ENCODE measurements around the gene GLUD1. TPM values are rescaled to one million over a fixed set of nuclear protein-coding genes. Genes with fewer than 3 reads are reported as not detected.
A peak's percentile ranks its signal among the peaks of the same experiment; 100 is the strongest.
"Not testable (repeated sequence)": the region's sequence is repeated elsewhere in the genome, so short reads cannot be mapped to it uniquely, and the experiment has no call there.

Gene GLUD1
- total RNA-seq, 1 experiment from 2014 or later = 149 TPM

GRCh38 chr10:87045434-87045938, 49.2 kb downstream of the GLUD1 start:
- DNase-seq (ENCODE audit: low read depth) = no peak

DNA sequence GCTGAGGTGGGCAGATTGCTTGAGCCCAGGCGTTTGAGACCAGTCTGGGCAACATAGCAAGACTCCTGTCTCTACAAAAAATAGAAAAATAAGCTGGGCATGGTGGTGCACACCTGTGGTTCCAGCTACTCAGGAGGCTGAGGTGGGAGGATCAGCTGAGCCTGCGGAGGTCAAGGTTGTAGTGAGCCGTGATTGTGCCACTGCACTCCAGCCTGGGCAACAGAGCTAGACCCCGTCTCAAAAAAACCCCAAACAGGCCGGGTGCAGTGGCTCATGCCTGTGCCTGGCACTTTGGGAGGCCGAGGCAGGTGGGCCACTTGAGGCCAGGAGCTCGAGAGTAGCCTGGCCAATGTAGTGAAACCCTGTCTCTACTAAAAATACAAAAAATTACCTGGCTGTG, 51.1 kb downstream of the GLUD1 start:
- DNase-seq (ENCODE audit: low read depth) = not testable (repeated sequence)

GRCh38 chr10:87038786-87039185, 55.9 kb downstream of the GLUD1 start:
- no peak for DNase-seq (ENCODE audit: low read depth)

- DNase-seq (ENCODE audit: low read depth) = no peak
Observed at GRCh38 chr10:87038286-87038717, 56.3 kb downstream of the GLUD1 start.

DNA sequence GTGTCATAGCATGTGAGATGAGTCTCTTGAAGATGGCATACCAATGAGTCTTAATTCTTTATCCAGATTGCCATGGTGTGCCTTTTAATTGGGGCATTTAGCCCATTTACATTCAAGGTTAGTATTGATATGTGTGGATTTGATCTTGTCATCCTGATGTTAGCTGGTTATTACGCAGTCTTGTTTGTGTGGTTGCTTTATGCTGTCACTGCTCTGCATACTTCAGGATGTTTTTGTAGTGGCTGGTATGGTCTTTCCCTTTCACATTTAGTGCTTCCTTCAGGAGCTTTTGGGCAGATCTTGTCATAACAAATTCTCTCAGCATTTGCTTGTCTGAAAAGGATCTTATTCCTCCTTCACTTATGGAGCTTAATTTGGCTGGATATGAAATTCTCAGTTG, 58.0 kb downstream of the GLUD1 start:
- no peak for DNase-seq (ENCODE audit: low read depth)

DNA sequence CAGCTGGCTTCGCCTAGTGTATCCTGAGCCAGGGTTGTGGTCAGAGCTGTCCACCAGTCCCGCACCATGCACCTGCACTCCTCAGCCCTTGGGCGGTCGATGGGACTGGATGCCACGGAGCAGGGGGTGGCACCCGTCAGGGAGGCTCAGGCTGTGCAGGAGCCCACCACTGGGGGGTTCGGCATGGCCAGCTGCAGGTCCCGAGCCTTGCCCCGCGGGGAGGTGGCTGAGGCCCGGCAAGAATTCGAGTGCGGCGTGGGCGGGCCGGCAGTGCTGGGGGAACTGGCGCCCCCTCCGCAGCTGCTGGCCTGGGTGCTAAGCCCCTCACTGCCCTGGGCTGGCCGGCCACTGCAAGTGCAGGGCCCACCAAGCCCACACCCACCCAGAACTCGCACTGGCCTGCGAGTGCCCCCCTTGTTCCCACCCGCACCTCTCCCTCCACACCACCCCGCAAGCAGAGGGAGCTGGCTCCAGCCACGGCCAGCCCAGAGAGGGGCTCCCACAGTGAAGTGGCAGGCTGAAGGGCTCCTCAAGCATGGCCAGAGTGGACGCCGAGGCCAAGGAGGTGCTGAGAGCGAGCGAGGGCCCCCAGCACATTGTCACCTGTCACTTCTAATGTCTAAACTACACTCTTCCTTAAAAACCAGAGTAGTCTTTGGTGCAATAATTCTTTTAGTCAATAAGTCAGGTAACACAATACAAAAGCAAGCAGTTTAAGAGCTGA, 63.6 kb downstream of the GLUD1 start:
- DNase-seq (ENCODE audit: low read depth) = no peak

DNA sequence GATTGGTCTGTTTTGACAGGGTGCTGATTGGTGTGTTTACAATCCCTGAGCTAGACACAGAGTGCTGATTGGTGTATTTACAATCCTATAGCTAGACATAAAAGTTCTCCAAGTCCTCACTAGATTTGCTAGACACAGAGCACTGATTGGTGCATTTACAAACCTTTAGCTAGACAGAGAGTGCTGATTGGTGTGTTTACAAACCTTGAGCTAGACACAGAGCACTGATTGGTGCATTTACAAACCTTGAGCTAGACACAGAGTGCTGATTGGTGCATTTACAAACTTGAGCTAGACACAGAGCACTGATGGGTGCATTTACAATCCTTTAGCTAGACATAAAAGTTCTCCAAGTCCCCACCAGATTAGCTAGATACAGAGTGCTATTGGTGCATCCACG, 64.2 kb downstream of the GLUD1 start:
- not testable (repeated sequence) for DNase-seq (ENCODE audit: low read depth)

DNA sequence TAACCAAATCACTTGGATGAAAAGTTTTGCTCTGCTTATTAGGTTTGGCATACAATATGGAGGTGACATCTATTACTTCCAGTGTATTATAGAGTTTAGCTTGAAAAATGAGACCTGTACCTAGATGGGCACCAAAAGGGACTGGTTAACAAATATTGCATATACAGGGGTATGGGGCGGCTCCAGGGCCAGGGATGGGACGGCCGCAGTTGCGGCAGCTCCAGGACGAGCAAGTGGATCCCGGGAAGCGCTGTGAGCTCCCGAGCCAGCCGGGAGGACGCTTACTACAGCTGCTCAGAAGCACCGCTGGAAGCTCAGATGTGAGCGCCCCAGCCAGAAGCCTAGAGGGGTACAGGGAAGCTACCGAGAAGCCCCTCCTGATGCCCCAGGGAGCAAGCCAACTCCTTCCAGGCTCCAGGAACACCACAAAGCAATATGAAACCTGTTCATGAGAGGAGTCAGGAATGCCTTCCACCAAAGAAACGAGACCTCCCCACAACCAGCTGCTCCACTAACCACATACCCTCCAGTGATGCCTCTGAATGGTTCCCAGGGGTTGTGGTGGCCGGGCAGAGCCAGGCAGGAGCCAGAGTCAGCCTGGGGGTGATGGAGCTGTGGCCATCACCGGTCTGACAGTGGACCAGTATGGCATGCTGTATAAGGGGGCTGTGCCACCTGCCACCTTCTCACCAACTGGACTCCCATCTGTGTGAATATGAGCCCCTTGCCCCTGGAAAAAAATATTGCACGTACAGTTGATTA, 67.7 kb downstream of the GLUD1 start:
- DNase-seq (ENCODE audit: low read depth) = peak; percentile 58

DNA sequence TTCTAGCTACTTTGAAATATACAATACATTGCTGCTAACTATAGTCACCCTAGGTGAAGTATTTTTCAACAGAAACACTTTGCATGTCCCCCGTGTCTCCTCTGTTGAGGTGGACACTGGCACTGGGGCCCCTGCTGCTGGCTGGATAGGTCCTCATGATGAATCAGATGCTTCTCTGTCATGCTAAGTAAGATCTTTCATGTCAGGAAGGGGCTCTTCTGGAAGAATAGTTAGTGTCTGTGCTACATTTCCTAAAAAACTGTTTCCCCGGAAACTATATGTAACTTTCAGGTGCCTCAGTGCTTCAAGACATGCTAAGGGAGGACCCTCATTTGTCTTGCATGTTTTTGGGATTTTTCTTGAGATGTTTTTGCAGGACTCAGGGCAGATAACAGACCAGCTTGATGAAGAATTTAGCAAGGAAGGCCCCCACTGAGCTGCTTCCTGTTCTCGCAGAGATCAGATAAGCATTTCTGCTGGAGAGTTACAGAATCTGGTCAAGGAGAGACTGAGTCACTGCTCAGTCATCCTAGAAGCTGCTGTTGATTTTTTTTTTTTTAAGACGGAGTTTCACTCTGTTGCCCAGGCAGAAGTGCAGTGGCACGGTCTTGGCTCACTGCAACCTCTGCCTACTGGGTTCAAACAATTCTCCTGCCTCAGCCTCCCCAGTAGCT, 69.2 kb downstream of the GLUD1 start:
- peak; percentile 87 for DNase-seq (ENCODE audit: low read depth)

GRCh38 chr10:87020056-87020455, 74.6 kb downstream of the GLUD1 start, which contains the start of gene FAM25A:
Gene FAM25A (plus strand): TSS chr10:87020294. CDS start chr10:87020325, 31 bp downstream.
- DNase-seq (ENCODE audit: low read depth) = peak; percentile 29

GRCh38 chr10:87019504-87019903, 75.1 kb downstream of the GLUD1 start:
- not testable (repeated sequence) for DNase-seq (ENCODE audit: low read depth)

- DNase-seq (ENCODE audit: low read depth) = not testable (repeated sequence)
Observed at GRCh38 chr10:87019066-87019465, 75.6 kb downstream of the GLUD1 start.

DNA sequence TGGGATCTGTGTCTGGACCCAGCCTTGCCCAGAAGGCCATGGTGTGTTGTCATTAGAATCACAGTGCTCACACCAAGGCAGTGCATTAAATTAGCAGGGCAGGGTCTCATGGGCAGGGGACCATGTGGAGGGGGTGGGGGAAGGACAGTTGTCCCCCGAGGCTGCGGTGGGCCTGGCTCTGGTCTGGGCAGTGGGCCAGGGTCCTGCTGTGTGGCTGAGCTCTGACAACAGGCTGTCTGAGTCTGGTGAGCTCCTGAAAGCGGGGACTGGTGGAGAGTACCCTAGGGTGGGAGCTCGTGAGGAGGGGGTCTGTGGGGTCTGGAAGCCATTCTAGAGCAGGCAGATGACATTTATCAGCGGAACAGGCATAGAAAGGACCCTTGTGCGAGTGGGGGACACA, 76.5 kb downstream of the GLUD1 start:
- not testable (repeated sequence) for DNase-seq (ENCODE audit: low read depth)

GRCh38 chr10:87014986-87015716, 79.5 kb downstream of the GLUD1 start:
- DNase-seq (ENCODE audit: low read depth) = not testable (repeated sequence)

DNA sequence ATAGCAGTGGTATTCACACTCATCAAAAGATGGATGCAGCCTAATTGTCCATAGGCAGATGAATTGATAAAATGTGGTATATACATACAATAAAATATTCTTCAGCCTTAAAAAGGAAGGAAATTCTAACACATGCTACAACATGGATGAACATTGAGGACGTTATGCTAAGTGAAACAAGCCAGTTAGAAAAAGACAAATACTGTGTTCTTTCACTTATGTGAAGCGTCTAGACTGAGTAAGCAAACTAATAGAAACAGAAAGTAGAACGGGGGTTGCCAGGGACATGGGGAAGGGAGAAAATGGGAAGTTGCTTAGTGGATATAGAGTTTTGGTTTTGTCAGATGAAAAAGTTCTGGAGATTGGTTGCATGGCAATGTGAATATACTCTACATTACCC, 81.1 kb downstream of the GLUD1 start:
- DNase-seq (ENCODE audit: low read depth) = not testable (repeated sequence)

DNA sequence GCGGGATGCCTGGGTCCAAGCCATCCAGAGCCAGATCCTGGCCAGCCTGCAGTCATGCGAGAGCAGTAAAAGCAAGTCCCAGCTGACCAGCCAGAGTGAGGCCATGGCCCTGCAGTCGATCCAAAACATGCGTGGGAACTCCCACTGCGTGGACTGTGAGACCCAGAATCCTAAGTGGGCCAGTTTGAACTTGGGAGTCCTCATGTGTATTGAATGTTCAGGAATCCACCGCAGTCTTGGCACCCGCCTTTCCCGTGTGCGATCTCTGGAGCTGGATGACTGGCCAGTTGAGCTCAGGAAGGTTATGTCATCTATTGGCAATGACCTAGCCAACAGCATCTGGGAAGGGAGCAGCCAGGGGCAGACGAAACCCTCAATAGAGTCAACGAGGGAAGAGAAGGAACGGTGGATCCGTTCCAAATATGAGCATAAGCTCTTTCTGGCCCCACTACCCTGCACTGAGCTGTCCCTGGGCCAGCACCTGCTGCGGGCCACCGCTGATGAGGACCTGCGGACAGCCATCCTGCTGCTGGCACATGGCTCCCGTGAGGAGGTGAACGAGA, 85.4 kb downstream of the GLUD1 start:
- DNase-seq (ENCODE audit: low read depth) = not testable (repeated sequence)

DNA sequence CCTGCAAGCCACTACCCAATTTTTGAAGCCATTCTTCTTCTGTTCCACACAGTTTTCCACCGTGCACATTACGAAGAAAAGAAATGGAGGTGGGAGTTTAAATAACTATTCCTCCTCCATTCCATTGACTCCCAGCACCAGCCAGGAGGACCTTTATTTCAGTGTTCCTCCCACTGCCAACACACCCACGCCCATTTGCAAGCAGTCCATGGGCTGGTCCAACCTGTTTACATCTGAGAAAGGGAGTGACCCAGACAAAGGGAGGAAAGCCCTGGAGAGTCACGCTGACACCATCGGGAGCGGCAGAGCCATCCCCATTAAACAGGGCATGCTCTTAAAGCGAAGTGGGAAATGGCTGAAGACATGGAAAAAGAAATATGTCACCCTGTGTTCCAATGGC, 86.3 kb downstream of the GLUD1 start:
- not testable (repeated sequence) for DNase-seq (ENCODE audit: low read depth)

- DNase-seq (ENCODE audit: low read depth) = not testable (repeated sequence)
Observed at GRCh38 chr10:87007674-87008073, 87.0 kb downstream of the GLUD1 start.

DNA sequence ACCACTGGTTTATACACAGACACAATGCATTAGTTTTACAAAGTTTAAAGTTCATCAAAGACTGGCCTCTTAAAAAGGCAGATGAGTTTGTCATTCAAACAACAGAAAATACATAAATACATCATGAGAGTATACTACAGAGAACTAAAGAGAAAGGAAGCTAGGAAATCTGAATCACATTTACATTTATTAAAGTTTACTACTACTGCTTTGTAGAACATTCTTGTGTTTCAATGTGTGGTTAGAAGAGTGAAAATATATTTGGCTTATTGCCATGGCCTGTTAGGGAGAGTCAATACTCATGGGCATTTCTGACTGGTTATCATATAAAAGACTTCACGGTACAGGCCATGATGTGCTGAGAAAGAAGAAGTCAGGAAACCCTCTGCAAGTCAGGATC, 87.5 kb downstream of the GLUD1 start:
- not testable (repeated sequence) for DNase-seq (ENCODE audit: low read depth)

GRCh38 chr10:87000491-87000890, 94.2 kb downstream of the GLUD1 start:
- DNase-seq (ENCODE audit: low read depth) = peak; percentile 29
